NB4 (cell line): ENCODE results near the gene SPATA16.
"Not testable (repeated sequence)": the region's sequence is repeated elsewhere in the genome, so short reads cannot be mapped to it uniquely, and the experiment has no call there.

Source experiments
- CTCF ChIP-seq: IDR thresholded peaks from one replicate; pipeline ENCODE4 v1.5.1; 2012; ENCODE audit warnings: low read depth, low read length
- MAX ChIP-seq: IDR thresholded peaks from 2 replicates; pipeline ENCODE4 v1.6.1; 2011; ENCODE audit warnings: low read depth, low read length
- MYC ChIP-seq: IDR thresholded peaks from 2 replicates; pipeline ENCODE4 v1.6.1; 2011; ENCODE audit warnings: low read depth, low read length
- POLR2A ChIP-seq: IDR thresholded peaks from 2 replicates; pipeline ENCODE4 v1.6.1; 2011; ENCODE audit warnings: mild to moderate bottlenecking; ENCODE audit not compliant: insufficient read length; ENCODE audit errors: extremely low read depth

GRCh38 chr3:173183022-173183421 is 42.0 kb upstream of the SPATA16 start:
- TF ChIP-seq CTCF, MYC, POLR2A, MAX: not testable (repeated sequence)
